Measurements from ENCODE around the gene R3HCC1L.
"Not testable (repeated sequence)": the region's sequence is repeated elsewhere in the genome, so short reads cannot be mapped to it uniquely, and the experiment has no call there.

The R3HCC1L gene

GRCh38 chr10:98213740-98214139 lies 79.3 kb downstream of the R3HCC1L start:
- Mint-ChIP-seq H3K36me3 (ENCODE audit: low read depth) (peaks cover 42% of the 10 kb centered on the region), H3K27ac (no peak overlapping the region), H3K4me3 (no peak overlapping the region), H3K9me3 (peaks cover 18% of the 10 kb centered on the region), H3K4me1 (ENCODE audit: low read depth) (peaks cover 4% of the 10 kb centered on the region), H3K27me3 (ENCODE audit: low read depth) (no peaks in the 10 kb centered on the region)

DNA sequence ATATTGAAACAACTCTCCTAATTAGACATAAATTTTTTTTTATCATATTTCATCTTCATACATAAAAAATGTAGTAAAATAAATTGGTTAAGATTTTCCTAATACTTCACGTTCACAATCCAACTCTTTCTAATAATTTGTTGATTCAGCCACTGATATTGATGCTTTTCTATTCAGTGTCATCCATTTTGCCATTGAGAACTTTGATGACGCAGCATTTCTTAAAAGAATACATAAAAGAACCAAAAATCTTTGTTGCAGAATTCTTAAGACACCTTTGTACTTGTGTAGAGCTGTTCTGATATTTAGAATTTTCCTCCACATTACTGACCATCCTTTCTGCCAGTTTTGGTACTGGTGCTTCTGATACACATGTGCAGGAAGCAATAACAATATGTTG lies 80.9 kb downstream of the R3HCC1L start:
- no peak overlapping the region for H3K27ac Mint-ChIP-seq
- no peak overlapping the region for H3K4me3 Mint-ChIP-seq
- peaks cover 43% of the 10 kb centered on the region for H3K36me3 Mint-ChIP-seq (ENCODE audit: low read depth)
- peaks cover 7% of the 10 kb centered on the region for H3K4me1 Mint-ChIP-seq (ENCODE audit: low read depth)
- H3K27me3 Mint-ChIP-seq (ENCODE audit: low read depth), result no peaks in the 10 kb centered on the region
- peaks cover 33% of the 10 kb centered on the region for H3K9me3 Mint-ChIP-seq

DNA sequence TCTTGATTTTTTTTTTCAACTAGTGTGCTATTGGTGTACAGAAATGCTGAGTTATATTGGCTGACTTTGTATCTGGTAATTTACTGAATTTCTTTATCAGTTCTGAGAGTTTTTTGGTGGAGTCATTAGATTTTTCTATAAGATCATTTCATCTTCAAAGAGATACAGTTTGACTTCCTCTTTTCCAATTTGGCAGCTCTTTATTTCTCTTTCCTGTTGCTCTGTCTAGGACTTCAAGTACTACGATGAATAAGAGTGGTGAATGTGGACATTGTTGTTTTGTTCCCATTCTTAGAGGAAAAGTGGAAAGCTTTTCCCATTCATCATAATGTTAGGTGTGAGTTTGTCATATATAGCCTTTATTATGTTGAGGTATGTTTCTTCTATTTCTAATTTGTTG lies 83.3 kb downstream of the R3HCC1L start:
- Mint-ChIP-seq H3K4me3 (no peak overlapping the region), H3K4me1 (ENCODE audit: low read depth) (peaks cover 7% of the 10 kb centered on the region), H3K27me3 (ENCODE audit: low read depth) (no peaks in the 10 kb centered on the region), H3K27ac (no peak overlapping the region), H3K36me3 (ENCODE audit: low read depth) (peaks cover 34% of the 10 kb centered on the region), H3K9me3 (peaks cover 33% of the 10 kb centered on the region)

DNA sequence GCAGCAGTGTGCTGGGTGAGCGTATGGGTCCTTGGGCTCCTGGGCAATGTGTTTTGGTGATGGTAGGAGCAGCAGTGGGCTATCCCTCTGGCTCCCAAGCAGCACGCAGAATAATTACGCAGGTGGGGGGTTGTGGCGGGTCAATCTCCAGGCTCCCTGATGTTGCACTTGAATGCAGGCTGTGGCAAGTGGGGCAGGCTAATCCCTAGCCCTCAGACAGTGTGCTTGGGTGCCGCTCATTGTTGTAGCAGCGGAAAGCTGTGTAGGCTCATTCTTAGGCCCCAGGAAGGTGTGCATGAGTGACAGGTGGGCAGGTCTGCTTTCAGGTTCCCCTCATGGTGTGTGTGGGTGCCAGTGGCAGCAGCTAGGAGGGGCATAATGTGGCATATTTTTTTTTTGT lies 89.4 kb downstream of the R3HCC1L start:
- H3K27ac Mint-ChIP-seq, result no peak overlapping the region

GRCh38 chr10:98224509-98224908 lies 90.1 kb downstream of the R3HCC1L start:
- H3K27ac Mint-ChIP-seq, result no peak overlapping the region
- peaks cover 36% of the 10 kb centered on the region for H3K36me3 Mint-ChIP-seq (ENCODE audit: low read depth)
- no peak overlapping the region for H3K4me3 Mint-ChIP-seq
- peaks cover 6% of the 10 kb centered on the region for H3K4me1 Mint-ChIP-seq (ENCODE audit: low read depth)
- H3K27me3 Mint-ChIP-seq (ENCODE audit: low read depth), result no peaks in the 10 kb centered on the region
- peaks cover 11% of the 10 kb centered on the region for H3K9me3 Mint-ChIP-seq

More for the DNA sequence above, 89.4 kb downstream of the R3HCC1L start:
- H3K27me3 Mint-ChIP-seq (ENCODE audit: low read depth), result no peaks in the 10 kb centered on the region
- H3K9me3 Mint-ChIP-seq, result peaks cover 18% of the 10 kb centered on the region
- H3K4me1 Mint-ChIP-seq (ENCODE audit: low read depth), result peaks cover 8% of the 10 kb centered on the region
- H3K36me3 Mint-ChIP-seq (ENCODE audit: low read depth), result peaks cover 36% of the 10 kb centered on the region
- H3K4me3 Mint-ChIP-seq, result no peak overlapping the region

GRCh38 chr10:98224996-98225395 lies 90.5 kb downstream of the R3HCC1L start:
- Mint-ChIP-seq H3K4me1 (ENCODE audit: low read depth) (peaks cover 5% of the 10 kb centered on the region), H3K36me3 (ENCODE audit: low read depth) (peaks cover 31% of the 10 kb centered on the region), H3K9me3 (peaks cover 6% of the 10 kb centered on the region), H3K27ac (no peak overlapping the region), H3K4me3 (no peak overlapping the region), H3K27me3 (ENCODE audit: low read depth) (no peaks in the 10 kb centered on the region)

- H3K36me3 Mint-ChIP-seq (ENCODE audit: low read depth), result peaks cover 39% of the 10 kb centered on the region
- H3K4me3 Mint-ChIP-seq, result no peak overlapping the region
- no peaks in the 10 kb centered on the region for H3K27me3 Mint-ChIP-seq (ENCODE audit: low read depth)
- no peak overlapping the region for H3K27ac Mint-ChIP-seq
- peaks cover 9% of the 10 kb centered on the region for H3K4me1 Mint-ChIP-seq (ENCODE audit: low read depth)
- H3K9me3 Mint-ChIP-seq, result peaks cover 4% of the 10 kb centered on the region
These were observed 92.2 kb downstream of the R3HCC1L start for GRCh38 chr10:98226508-98227144.

DNA sequence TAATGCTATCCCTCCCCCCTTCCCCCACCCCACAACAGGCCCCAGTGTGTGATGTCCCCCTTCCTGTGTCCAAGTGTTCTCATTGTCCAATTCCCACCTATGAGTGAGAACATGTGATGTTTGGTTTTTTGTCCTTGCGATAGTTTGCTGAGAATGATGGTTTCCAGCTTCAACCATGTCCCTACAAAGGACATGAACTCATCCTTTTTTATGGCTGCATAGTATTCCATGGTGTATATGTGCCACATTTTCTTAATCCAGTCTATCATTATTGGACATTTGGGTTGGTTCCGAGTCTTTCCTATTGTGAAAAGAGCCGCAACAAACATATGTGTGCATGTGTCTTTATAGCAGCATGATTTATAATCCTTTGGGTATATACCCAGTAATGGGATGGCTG lies 93.3 kb downstream of the R3HCC1L start:
- not testable (repeated sequence) for H3K9me3 Mint-ChIP-seq; H3K27ac Mint-ChIP-seq; H3K4me1 Mint-ChIP-seq (ENCODE audit: low read depth); H3K27me3 Mint-ChIP-seq (ENCODE audit: low read depth); H3K4me3 Mint-ChIP-seq
- peaks cover 41% of the 10 kb centered on the region for H3K36me3 Mint-ChIP-seq (ENCODE audit: low read depth)

GRCh38 chr10:98228266-98228665 lies 93.8 kb downstream of the R3HCC1L start:
- H3K27ac Mint-ChIP-seq; H3K27me3 Mint-ChIP-seq (ENCODE audit: low read depth); H3K4me1 Mint-ChIP-seq (ENCODE audit: low read depth); H3K9me3 Mint-ChIP-seq; H3K4me3 Mint-ChIP-seq: not testable (repeated sequence)
- peaks cover 41% of the 10 kb centered on the region for H3K36me3 Mint-ChIP-seq (ENCODE audit: low read depth)

DNA sequence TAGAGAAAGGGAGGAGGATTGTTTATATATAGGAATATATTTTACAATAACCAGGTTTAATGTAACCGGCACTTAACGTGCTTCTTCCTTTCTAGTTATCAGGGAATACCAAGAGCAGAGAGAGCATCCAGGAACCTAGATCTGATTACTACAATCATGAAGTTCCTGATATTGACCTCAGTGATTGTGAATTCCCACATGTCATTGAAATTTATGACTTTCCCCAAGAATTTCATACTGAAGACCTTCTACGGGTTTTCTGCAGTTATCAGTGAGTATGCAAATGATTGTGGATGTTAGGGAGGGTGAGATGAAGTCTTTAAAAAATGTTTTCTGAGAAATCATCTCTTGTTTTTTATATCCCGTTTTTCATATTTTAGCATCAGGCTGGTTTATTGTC lies 97.0 kb downstream of the R3HCC1L start:
- Mint-ChIP-seq H3K27ac (no peak overlapping the region), H3K4me3 (no peak overlapping the region), H3K27me3 (ENCODE audit: low read depth) (no peaks in the 10 kb centered on the region), H3K9me3 (peaks cover 4% of the 10 kb centered on the region), H3K4me1 (ENCODE audit: low read depth) (peaks cover 9% of the 10 kb centered on the region), H3K36me3 (ENCODE audit: low read depth) (peaks cover 45% of the 10 kb centered on the region)

- Mint-ChIP-seq H3K27ac (no peak overlapping the region), H3K4me1 (ENCODE audit: low read depth) (no peaks in the 10 kb centered on the region), H3K36me3 (ENCODE audit: low read depth) (peaks cover 32% of the 10 kb centered on the region), H3K9me3 (no peaks in the 10 kb centered on the region), H3K27me3 (ENCODE audit: low read depth) (no peaks in the 10 kb centered on the region), H3K4me3 (no peak overlapping the region)
These were observed 101.4 kb downstream of the R3HCC1L start for GRCh38 chr10:98235846-98236245.

- Mint-ChIP-seq H3K27ac (no peak overlapping the region), H3K27me3 (ENCODE audit: low read depth) (no peaks in the 10 kb centered on the region), H3K4me1 (ENCODE audit: low read depth) (no peaks in the 10 kb centered on the region), H3K36me3 (ENCODE audit: low read depth) (peaks cover 30% of the 10 kb centered on the region), H3K4me3 (no peak overlapping the region), H3K9me3 (no peaks in the 10 kb centered on the region)
These were observed 102.4 kb downstream of the R3HCC1L start for GRCh38 chr10:98236862-98237261.

- H3K4me1 Mint-ChIP-seq (ENCODE audit: low read depth), result no peaks in the 10 kb centered on the region
- H3K36me3 Mint-ChIP-seq (ENCODE audit: low read depth), result peaks cover 35% of the 10 kb centered on the region
- no peaks in the 10 kb centered on the region for H3K9me3 Mint-ChIP-seq
- no peak overlapping the region for H3K27ac Mint-ChIP-seq
- H3K4me3 Mint-ChIP-seq, result no peak overlapping the region
- H3K27me3 Mint-ChIP-seq (ENCODE audit: low read depth), result no peaks in the 10 kb centered on the region
These were observed 103.9 kb downstream of the R3HCC1L start for GRCh38 chr10:98238391-98238790.

DNA sequence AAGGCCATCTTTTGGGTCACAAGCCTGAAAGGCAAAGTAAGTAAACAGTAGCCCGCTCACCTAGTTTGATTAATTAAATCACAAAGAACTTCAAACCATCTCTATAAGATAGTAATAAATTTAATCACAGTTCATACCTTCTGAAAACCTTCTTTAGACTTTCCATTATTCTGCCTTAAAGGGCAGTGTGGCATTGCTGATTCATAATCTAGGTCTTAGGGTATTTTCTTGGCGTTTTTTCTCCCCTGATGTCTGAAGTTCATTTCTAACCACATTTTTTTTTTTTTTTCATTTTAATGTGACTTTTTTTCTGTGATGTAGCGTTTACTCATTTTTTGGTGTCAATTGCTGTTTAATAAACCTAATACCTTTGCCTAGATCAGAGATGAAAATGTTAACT lies 106.1 kb downstream of the R3HCC1L start:
- H3K4me3 Mint-ChIP-seq, result no peak overlapping the region
- no peaks in the 10 kb centered on the region for H3K9me3 Mint-ChIP-seq
- H3K36me3 Mint-ChIP-seq (ENCODE audit: low read depth), result peaks cover 32% of the 10 kb centered on the region
- H3K27ac Mint-ChIP-seq, result no peak overlapping the region
- H3K4me1 Mint-ChIP-seq (ENCODE audit: low read depth), result no peaks in the 10 kb centered on the region
- H3K27me3 Mint-ChIP-seq (ENCODE audit: low read depth), result no peaks in the 10 kb centered on the region

GRCh38 chr10:98242823-98243222 lies 108.4 kb downstream of the R3HCC1L start:
- H3K36me3 Mint-ChIP-seq (ENCODE audit: low read depth), result peaks cover 32% of the 10 kb centered on the region
- H3K4me3 Mint-ChIP-seq, result no peak overlapping the region
- H3K27ac Mint-ChIP-seq, result no peak overlapping the region
- no peaks in the 10 kb centered on the region for H3K27me3 Mint-ChIP-seq (ENCODE audit: low read depth)
- no peaks in the 10 kb centered on the region for H3K9me3 Mint-ChIP-seq
- no peaks in the 10 kb centered on the region for H3K4me1 Mint-ChIP-seq (ENCODE audit: low read depth)

DNA sequence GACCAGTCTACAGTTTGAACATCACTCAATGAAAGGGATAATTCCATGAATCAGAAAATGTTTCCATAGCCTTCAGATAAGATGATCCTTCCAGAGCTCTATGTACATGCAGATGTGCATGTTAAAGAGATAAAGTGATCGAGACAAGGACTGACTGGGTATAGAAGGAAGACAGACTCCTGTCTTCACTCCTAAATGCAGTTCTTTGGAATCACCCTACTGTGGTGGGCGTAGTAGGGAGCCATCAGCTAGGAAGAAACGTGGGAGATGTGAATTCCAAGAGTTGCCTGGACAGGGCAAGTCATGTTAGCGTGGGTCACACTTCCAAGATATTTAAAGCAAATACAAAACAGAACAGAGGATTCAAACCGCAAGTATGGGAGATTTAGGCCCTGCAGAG lies 109.7 kb downstream of the R3HCC1L start:
- Mint-ChIP-seq H3K27ac (no peak overlapping the region), H3K9me3 (no peaks in the 10 kb centered on the region), H3K4me1 (ENCODE audit: low read depth) (no peaks in the 10 kb centered on the region), H3K27me3 (ENCODE audit: low read depth) (no peaks in the 10 kb centered on the region), H3K4me3 (no peak overlapping the region), H3K36me3 (ENCODE audit: low read depth) (peaks cover 29% of the 10 kb centered on the region)
